GM19240 (cell line): Measurements from ENCODE around the gene ADAMTSL1.

ENCODE experiments used
- DNase-seq: peaks from one replicate; pipeline ENCODE4 v3.0.0; 2011; ENCODE audit warnings: low spot score; ENCODE audit not compliant: insufficient read length

The ADAMTSL1 gene

DNA sequence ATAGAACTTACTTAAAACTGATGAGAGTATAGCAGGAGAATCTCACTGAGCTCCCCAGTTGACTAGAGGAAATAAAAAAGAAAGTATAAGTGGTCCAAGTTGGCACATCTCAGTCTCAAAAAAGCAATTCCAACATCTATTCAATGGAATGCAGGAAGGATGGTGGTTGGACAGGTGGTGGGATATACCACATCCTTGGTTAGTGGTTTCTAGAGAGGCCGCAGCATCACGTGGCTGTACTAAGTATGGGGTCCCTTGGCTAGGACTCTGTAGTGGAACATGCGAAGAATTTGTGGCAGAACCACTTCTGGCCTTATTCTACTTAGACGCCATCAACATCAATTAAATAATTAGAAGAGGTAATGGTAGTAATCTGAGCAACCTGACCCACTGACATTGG is 326.6 kb downstream of the ADAMTSL1 start:
- no peak for DNase-seq

GRCh38 chr9:18805386-18805785 is 331.4 kb downstream of the ADAMTSL1 start:
- no peak for DNase-seq

DNA sequence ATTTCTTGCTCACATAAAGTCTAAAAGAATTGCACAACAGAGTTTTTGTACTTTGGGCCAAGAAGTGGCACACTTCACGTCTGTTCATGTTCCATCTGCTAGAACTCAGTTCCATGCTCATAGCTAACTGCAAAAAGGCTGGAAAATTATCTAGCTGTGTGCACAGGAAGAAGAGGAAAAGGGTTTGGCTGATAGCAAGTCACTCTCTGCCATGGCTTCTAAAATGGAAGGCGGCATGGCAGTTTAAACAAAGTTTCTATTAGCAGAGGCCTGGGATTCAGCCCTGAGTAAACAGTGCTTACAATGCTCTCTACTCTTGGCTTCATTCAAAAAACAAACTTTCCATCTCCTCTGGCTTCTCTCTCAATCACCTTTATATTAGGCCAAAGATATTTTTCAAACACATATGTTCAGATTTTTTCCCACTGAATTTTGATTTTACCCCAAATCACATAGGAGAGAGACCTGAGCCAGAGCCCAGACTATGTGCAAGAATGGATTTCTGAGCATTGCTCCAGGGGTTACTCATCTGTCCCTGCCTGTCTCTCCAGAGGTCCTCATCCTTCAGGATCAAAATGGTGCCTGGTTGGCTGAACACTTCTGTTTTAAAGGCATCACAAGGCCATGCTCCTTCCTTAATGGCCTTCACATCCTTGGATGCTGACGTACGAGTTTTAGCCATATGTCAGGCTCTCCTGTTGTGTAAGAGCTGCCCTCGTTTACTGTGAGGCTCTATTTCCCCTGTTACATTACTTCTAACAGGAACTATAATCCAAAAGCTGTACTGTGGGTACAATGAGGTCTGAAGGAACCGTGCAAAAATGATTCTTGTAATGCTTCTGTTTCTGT is 332.5 kb downstream of the ADAMTSL1 start:
- DNase-seq, result no peak

DNA sequence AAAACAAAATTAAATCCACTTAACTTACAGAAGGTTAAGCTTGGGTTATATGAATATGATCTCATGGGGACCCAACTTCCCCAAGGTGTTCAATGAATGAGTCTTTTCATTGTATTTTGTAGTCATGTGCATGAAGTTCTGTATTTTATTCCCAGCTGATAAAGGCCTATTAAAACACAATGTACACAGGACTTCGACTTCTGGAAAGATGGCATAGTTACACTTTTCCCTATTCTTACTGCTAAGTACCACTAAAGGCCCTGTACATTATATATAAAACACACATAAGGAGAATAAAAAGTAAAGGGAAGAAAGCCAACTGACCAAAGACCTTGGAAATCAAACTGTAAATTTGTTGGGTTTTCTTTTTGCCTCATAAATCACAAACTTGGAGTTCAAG is 336.6 kb downstream of the ADAMTSL1 start:
- DNase-seq, result no peak

DNA sequence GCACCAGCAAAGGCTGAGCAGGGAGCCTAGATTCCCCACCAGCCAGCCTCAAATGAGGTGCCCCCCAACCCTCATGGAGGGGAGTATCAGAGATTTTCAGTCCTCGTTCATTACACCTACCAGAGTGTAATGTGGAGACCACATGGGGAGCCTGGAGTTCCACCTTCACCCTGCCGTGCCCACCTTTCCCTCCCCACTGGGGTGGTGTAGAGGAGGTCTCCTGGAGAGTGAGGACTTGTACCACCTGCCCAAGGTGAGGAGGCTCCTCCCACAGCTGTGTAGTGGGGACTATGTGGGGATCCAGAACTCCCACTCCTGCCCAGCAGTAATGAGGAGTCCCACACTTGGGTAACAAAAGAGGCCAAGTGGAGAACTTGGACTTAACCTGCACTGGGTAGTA is 337.2 kb downstream of the ADAMTSL1 start:
- DNase-seq, result no peak

DNA sequence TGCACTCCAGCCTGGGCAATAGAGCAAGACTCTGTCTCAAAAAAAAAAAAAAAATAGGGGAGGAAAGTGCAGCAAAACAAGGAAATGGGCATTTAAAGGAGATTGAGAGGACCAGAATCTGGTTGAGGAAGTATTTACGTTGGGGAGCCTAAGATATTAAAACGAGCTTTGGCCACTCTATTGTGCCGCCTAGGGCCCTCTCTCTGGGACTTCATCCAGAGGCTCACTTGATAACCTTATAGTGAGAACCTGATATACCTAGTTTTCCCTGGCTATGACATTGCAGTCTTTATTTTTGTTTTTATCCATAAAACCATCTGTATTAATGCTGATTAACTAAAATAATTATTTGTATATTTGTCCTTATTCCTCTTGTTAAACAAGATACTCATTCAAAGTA is 345.5 kb downstream of the ADAMTSL1 start:
- no peak for DNase-seq

DNA sequence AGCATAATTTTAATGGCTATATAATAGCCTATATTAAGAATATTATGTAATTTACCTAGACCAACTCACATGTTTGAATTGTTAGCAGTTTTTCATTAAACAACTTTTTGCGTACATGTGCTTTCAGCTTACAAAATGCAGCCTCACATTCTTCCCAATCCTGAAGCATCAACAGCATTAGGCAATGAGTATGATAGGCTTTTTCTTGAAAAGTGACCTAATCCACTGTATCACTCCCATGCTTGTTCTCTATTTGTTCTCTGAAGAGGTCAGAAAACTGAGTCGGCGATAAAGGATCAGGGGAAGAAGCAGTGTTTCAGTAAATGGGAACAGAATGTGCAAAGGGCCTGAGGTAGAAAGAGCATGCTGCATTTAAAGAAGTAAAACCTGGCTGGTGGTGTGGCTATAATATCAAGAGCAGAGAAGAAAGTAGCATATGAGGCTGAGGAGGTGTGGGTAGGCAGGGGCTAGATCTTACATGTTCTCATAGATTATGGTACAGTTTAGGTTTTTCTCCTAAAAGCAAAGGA is 346.7 kb downstream of the ADAMTSL1 start:
- no peak for DNase-seq

- DNase-seq, result no peak
Measured at GRCh38 chr9:18821788-18822187, 347.8 kb downstream of the ADAMTSL1 start.

DNA sequence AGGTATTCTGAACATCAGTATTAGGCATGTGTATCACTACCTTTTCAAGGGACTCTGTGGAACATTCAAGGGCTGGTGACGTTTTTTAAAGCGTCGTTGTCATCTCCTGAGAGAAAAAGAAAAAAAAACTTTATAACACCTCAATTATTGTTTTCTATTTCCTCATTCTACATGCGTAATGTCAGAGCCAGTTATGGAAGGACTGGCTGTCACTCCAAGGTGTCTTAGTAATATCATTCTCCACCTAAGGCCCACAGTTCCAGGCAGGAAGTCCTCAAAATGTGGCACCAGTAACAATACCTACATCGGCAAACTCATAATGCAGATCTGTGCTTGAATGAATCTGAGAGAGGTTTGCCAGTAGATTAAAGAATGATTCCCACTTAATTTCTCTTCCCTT is 348.9 kb downstream of the ADAMTSL1 start:
- no peak for DNase-seq

DNA sequence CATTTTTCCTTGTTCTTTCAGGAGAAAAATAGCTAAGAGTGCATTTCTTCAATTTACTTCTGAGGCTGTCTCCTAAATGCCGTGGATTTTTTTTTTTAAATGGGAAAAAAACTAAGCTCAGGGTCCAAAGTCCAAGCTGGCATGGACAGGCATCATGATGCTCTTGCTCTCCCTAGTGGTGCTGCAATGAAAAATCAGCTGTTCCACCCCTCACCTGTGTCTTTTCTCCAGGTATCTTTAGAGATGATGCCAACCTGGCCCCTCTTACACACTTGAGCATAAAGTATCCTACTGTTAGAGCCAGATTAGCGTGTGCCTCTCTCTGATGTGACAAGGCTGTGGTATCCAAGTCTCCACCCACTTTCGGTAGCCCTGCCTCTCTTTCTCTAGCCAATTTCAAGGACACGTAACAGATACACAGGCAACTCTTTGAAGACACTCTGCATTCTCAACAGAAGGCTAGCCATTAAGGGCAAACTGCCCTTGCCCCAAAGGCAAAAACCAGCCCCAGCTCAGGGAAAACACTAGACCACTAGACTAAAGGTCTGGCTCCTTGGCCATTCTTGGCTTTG is 350.2 kb downstream of the ADAMTSL1 start:
- DNase-seq, result no peak

DNA sequence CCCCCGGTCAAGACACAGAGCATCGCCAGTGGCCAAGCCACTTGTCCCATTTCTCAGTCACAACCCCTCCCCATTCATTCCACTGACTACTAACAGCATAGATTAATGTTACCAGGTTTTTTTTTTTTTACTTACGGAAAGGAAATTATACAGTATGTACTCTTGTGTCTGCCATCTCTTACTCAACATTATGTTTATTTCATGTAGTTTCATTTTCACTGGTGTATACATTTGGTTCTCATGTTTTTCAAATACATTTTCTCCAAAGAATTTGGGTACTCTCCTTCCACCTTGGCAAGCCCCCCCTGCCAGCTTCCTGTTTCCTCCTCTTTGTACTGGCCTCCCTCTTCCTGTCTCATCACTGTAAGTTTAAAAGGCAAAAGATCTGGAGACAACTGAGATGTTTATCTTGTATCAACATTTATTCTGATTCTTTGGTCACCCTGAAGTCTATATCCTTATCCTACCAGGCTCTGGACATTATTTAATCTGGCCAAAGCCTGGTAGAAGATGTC is 351.8 kb downstream of the ADAMTSL1 start:
- DNase-seq, result no peak

- DNase-seq, result no peak
Measured at GRCh38 chr9:18826248-18826647, 352.3 kb downstream of the ADAMTSL1 start.

DNA sequence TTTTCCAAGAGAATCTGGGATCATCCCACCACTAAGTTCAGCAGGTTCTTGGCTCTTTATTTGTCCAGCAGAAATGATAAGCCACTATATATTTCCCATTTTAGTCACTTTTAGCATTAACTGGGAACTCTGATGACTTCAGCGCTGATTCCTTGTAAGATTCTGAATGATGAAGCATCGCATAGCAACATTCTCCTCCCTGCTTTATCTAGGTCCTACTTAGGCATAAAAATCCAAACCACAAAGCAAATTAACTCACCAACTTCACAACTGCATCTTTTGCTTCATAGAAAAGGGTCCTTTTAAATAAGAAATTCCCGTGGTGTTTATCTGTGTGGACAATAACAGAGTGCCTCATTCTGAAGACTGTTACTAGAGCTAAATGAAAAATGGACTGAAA is 355.1 kb downstream of the ADAMTSL1 start:
- DNase-seq, result no peak

- no peak for DNase-seq
Measured at GRCh38 chr9:18829873-18830272, 355.9 kb downstream of the ADAMTSL1 start.

- DNase-seq, result no peak
Measured at GRCh38 chr9:18834740-18835361, 360.9 kb downstream of the ADAMTSL1 start.

DNA sequence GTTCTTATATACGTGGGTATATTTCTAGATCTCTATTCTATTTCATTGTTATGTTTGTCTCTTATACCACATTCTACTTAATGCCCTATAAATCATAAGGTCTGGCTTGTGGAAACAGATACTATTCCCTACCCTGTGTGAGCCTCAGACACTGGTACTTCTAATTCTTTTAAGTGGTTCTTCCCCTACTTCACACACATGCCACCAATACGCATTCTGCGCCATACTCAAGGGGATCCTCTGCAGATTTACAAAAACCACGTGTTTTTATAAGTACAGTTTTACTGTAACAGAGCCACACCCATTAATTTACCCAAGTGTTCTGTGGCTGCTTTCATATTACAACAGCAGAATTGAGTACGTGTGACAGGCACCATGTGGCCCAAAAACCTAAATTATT is 363.4 kb downstream of the ADAMTSL1 start:
- DNase-seq, result no peak

DNA sequence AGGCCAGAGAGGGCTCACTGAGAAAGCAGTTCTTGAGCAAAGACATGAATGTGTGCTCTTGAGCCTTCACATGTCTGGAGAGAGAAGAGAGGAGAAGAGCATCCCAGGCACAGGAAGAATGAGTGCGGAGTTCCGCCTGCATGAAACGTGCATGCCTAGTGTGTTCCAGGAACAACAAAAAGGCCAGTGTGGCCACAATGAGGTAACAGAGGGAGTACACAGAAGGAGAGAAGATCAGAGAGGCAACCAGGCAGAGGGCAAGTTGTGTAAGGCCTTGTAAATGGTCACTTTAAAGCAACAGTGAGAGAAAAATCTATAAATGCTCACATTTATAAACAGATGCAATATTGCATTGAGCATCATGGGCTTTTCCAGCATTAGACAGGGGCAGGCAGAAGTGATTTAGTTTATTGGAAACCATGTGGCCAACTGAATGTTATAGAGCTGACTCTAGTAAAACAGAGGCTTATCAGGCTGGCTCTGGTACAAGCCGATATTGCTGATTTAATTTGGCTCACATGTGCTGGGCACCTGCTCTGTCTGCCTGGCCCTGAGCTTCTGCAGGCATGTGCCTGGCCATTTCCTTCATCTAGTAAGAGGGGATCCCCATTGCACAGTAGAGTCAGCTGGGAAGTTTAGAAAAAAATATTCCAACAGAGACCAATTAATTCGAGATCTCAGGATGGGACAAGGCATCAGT is 373.8 kb downstream of the ADAMTSL1 start:
- no peak for DNase-seq

GRCh38 chr9:18848657-18849056 is 374.7 kb downstream of the ADAMTSL1 start:
- DNase-seq, result no peak

DNA sequence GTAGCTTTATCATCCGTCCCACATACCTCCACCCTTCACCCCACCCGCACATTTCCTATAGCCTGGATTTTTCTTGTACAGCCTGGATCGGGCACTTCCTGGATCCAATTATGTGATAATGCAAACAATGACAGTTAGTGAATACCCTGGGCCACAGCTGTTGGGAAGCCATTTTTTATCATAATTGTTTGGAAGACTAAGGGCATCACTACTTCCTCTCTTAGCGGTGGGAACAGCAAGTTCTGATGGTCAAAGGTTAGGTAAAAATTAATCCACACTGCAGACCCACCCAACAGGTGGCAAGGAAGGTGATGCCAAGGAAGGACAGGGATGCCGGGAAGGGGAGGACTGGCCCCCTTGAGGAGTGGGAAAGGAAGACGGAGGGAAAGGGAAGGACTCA is 375.3 kb downstream of the ADAMTSL1 start:
- no peak for DNase-seq

DNA sequence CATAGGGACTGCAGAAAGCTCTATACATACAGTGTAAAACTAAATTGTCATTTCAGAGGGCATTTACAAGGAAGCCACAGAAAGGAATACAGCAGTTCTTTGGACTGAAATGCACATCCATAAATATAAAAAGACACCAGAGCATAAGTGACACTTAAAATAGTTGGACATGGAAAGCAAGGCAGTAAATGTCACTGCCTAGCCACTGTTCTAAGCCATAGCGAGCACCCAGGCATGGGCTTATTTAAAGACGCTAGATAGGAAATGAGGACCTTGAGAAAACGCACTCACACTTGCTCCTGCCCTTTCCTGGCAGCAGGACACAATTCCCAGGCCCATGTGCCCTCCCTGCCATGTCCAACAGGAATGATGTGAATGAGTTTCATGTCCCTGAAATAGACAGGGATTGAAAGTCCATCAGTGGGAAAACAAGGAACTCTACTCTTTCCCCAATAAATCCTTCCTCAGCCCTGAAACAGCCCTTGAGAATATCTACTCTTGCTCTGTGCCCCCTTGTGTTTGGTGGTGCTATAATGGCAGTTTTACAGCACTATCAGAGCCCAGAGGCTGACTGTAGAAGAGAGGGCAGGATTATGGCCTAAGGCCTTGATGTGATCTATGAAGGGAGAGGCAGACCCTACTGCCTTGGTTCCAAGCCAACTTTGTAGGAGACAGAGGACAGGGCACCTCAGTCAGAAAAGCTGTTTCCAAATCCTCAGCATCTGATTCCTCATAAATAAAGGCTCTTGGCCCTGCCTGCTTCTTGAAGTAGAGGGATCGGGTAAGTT is 376.1 kb downstream of the ADAMTSL1 start:
- DNase-seq, result no peak
